Measurements from ENCODE around the gene EFCAB12.
"Not testable (repeated sequence)": the region's sequence is repeated elsewhere in the genome, so short reads cannot be mapped to it uniquely, and the experiment has no call there.

The EFCAB12 gene

DNA sequence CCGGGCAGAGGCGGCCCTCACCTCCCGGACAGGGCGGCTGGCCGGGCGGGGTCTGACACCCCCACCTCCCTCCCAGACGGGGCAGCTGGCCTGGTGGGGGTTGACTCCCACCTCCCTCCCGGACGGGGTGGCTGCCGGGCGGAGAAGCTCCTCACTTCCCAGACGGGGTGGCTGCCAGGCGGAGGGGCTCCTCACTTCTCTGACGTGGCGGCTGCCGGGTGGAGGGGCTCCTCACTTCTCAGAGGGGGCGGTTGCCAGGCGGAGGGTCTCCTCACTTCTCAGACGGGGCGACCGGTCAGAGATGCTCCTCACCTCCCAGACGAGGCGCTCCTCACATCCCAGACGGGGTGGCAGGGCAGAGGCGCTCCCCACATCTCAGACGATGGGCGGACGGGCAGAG, 65.1 kb downstream of the EFCAB12 start:
- DNase-seq, result not testable (repeated sequence)

DNA sequence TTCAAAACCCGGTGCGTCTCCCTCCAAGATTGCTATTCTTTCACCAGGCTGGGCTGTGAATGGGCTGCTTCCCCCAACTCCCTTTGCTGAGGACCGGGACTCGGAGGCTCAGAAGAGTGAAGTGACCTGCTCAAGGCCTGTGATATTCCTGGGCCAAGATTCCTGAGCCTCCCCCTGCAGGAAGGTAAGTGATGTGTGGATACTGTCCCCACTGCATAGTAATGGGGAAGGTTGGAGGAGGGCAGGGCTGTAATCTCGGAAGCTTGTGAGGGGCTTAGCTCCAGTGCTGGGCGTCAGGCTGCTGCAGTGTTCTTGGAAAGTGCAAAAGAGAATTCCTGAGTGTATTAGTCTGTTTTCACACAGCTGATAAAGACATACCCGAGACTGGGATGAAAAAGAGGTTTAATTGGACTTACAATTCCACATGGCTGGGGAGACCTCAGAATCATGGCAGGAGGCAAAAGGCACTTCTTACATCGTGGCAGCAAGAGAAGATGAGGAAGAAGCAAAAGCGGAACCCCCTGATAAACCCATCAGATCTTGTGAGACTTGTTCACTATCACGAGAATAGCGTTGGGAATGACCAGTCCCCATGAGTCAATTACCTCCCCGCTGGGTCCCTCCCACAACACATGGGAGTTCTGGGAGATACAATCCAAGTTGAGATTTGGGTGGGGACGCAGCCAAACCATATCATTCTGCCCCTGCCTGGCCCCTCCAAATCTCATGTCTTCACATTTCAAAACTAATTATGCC, 67.6 kb downstream of the EFCAB12 start:
- no peak for DNase-seq

DNA sequence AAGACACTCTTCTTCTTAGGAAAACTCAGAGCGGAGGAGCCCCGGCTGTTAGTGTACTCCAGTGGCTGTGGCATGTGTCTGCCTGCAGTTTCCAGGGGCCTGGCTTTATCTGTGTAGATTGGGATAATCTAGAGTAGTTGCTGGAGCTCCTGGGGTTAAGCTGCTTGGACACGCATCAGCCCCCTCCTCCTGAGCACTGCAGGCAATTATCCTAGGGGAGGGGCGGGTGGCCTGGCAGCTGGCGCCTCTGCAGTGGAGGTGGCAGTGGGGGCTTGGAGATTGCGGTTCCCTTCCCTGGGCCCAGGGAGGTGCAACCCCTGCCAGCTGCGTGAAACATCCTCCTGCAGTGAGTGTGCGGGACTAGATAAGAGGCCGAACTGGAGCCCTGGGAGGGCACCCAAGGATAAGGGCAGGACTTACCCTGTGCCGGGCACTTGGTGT, 68.2 kb downstream of the EFCAB12 start:
- DNase-seq, result peak; percentile 79

DNA sequence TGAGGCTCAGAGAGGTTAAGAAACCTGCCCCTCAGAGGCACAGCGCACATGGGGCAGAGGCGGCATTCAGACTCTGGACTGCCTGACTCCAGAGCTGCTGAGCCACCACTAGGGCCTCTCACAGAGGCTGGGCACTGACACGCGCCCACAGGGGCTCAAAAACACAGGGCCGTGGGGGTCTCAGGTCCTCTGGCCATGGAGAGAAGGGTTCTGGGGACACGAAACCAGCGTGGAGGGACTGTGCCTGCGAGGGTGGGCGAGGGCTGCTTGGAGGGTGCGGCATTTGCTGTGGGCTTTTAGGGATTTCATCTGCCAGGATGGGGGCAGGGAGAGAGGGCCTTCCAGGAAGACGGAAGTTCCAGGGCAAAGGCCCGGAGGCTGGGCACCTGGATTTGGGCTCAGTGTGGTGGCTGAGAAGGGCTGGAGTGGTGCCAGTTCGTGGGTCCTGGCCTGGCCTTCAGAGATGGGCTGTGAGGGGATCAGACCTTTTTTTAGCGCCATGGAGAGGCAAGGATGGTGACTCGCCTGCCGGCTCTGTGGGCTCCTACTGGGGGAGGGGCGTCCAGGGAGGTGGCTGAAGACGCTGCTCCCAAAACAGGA, 69.6 kb downstream of the EFCAB12 start:
- peak; percentile 23 for DNase-seq

DNA sequence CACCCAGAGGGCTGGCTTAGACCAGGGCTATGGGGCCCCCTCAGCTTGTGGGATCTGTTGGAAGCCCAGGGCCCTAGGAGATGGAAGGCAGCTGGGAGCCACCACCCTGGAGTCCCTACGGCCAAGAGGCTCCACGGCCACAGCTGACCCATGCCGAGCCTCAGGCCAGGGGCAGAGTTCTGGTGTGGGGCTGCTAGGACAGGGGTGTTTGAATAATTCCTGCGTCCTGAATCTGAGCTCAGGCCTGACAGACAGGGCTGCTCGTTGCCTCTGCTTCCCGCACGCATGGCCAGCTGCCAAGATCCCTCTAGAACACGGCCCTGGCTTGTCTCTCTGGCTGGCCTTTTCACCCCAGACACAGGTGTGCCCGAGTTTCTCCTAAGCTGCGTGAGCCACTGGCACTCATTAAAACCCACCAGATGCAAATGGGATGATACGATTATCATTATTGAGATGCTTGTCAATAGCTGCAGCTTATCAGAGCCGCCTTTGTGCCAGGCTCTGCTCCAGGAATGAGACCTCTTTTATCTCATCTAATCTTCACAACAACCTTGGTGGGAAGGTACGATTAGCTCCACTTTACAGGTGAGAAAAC, 70.2 kb downstream of the EFCAB12 start:
- no peak for DNase-seq

DNA sequence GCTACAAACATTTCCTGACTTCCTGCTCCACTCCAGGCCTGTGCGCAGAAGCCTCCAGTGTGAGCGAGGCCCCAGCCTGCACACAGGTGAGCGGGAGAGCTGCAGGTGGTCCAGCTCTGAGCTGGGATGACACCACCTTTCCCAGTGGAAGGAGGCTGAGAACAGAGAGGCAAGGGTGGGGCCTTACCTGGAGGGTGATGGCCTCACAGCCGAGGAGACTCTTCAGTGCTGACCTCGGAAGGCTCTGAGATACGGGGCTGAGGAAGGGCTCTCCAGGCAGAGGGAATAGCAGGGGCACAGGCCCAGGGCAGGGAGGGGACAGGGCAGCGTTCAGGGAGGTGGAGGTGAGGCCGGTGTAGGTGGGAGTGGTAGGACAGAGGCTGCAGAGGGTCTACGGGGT, 70.8 kb downstream of the EFCAB12 start:
- no peak for DNase-seq

DNA sequence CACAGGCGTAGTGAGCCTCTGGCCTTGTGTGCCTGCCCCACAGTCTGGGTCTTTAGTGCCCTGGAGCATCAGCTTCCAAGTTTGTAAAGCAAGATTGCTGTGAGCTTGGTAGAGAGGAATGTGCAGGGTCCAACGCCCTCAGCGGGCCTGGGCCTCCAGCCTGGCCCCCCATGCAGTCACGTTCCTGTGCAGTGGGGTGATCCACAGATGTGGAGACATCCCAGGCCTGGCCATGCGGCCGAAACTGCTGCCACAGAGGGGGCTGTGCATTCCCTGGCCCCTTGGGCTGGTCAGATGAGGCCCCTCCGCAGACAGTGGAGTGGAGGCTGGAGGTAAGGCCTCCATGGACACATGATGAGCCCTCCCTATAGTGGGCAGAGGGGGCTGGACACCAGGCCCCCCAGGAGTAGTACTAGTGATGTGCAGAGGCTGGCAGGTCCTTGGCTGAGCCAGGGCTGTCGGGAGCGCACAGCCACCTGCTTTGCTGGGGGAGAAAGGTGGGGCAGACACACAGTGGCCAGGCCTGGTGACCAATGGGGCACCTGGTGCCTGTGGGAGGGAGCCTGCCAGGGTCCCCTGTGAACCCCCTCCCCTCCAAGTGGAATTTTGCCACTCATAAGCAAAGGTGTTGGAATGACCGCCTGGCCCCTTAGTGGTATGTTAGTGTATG, 71.5 kb downstream of the EFCAB12 start:
- no peak for DNase-seq

DNA sequence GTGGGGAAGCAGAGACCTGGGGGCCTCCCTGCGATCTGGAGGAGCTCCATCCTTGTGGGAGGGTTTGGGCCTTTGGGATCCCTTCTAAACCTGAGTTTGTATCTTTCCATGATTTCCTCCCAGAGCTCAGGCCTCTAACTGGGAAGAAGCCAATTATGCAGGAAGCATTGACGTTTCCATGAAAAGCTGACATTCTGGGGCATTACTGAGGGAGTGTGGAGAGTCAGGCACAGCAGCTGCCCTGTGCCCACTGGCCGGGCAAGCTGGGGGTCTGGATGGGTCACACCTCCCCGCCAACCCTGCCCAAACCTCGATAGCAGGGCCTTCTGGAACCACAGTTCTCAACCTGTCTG, 74.9 kb downstream of the EFCAB12 start:
- DNase-seq, result no peak

DNA sequence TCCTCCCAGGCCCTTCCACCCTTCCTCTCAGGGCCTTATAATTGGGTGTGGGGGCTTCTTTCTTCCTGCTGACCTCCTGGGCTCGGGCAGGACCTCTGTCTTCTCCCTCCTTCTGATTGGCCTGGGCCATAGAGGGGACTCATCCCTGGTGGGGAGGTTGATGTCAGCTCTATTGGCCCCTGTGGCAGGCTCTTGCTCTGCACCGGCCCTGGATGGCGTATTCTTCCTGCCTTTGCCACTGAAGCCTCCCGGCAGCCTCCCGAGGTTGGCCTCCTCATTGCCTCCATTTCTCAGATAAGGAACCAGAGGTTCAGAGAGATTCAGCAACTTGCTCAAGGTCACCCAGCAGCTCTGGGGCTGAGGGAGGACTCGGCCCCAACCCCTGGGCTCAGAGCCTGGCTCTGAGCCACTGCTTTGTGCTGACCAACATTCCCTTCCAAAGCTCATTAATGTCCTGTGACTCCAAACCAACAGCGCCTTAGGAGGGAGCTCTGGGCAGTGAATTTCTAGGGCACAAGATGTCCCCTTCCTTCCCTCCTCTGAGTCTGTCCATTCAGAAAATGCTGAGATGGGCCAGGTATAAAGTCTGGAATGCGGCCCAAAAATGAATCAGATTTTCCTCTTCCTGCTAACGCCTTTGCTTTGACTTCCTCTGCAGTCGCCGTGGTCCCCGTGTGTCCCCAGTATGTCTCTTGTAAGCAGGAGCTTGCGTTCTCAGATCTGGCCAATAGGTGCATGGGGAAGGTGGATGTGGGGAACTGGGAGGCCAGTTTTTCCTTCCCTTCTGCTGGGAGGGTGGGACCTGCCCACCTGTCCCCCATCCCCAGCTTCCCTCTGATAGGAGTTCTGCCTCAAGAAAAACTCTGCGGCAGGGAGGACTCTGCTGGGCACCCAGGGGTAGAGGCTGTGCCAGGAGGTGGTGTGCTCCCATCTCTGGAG, 75.5 kb downstream of the EFCAB12 start:
- no peak for DNase-seq

DNA sequence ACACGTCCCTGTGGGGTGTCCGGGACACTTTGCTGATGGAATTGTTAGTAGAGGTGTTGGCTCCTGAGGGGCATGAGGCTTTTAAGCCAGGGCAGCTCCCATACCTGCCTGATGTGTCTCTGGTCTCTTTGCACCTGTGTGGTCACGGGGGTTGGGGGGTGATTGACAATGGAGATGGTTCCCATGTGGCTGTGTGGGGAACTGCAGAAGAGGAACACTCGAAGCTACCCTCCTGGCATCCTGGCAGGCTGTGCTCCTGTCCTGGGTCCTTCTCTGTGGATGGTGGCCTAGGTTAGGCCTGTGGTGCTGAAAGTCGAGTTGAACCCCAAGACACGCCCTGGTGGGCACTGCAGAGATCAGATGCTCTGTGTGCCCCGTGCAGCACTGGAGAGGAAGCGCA, 76.4 kb downstream of the EFCAB12 start:
- peak; percentile 18 for DNase-seq
